ENCODE results near the gene FIGN.

Gene FIGN

GRCh38 chr2:163711699-163712098 is 24.1 kb downstream of the FIGN start:
- in situ Hi-C loops (cut with MboI; ENCODE audit: low sequenced_read_pairs): no loop called here

- in situ Hi-C loops (cut with MboI; ENCODE audit: low sequenced_read_pairs): no loop called here
Measured at GRCh38 chr2:163711258-163711657, 24.6 kb downstream of the FIGN start.

DNA sequence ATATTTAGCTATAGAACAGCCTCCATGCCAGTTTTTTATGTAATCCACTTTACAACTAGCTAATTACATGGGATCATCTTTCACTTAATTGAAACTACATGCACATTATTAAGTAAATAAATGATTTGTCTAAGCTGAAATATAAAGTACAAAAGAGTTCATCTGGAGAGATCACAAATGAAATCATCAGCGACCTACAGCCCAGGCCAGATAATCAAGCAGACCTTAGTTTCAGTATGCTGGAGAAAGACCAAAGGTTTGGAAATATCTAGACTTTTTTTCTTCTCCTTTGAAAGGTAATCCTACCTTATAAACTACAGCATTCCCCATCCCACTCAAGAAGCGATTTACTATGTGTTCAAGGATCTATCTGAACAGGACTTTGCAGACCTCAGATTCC is 26.5 kb downstream of the FIGN start:
- in situ Hi-C loops (cut with MboI; ENCODE audit: low sequenced_read_pairs): no loop called here

- in situ Hi-C loops (cut with MboI; ENCODE audit: low sequenced_read_pairs): no loop called here
Measured at GRCh38 chr2:163708265-163708664, 27.5 kb downstream of the FIGN start.

- in situ Hi-C loops (cut with MboI; ENCODE audit: low sequenced_read_pairs): no loop called here
Measured at GRCh38 chr2:163703386-163703785, 32.4 kb downstream of the FIGN start.

DNA sequence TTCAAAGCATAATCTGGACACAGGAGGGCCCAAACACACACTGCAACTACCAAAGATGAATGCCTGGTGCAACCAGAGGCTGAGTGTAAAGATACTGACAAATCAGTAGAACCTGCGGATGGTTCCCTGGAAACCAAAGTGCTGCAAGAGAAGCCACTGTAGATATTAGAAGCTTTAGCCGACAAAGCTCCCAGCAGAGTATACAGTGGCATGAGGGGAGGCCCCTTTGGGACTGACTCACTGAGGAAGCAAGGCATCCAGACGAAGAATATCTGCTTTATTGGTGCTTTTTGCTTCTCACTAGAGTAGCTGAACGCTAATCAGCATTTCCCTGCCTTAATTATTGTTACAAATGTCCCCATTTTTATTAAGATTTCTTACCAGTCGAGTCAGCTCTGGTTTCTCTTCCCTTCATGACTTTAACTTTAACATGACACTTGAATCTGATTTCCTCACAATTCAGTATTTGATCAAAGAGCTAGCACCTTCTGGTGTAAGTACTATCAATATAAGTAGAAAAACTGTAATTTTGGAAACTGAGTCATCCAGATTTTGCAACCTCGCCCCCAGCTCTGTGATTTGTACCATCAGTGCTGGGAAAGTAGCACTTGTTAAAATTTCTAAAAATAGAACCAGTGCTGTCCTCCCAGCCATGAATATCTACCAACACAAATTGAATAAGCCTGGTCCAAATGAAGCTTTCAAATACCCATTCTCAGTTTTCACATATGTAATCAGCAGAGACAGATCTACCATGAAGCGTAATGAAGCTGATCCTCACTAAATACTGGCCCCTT is 34.2 kb downstream of the FIGN start:
- in situ Hi-C loops (cut with MboI; ENCODE audit: low sequenced_read_pairs): no loop called here

- in situ Hi-C loops (cut with MboI; ENCODE audit: low sequenced_read_pairs): no loop called here
Measured at GRCh38 chr2:163698857-163699256, 37.0 kb downstream of the FIGN start.

- in situ Hi-C loops (cut with MboI; ENCODE audit: low sequenced_read_pairs): no loop called here
Measured at GRCh38 chr2:163697846-163698637, 37.8 kb downstream of the FIGN start.

GRCh38 chr2:163697429-163697828 is 38.4 kb downstream of the FIGN start:
- in situ Hi-C loops (cut with MboI; ENCODE audit: low sequenced_read_pairs): no loop called here

GRCh38 chr2:163693484-163693883 is 42.3 kb downstream of the FIGN start:
- in situ Hi-C loops (cut with MboI; ENCODE audit: low sequenced_read_pairs): no loop called here

DNA sequence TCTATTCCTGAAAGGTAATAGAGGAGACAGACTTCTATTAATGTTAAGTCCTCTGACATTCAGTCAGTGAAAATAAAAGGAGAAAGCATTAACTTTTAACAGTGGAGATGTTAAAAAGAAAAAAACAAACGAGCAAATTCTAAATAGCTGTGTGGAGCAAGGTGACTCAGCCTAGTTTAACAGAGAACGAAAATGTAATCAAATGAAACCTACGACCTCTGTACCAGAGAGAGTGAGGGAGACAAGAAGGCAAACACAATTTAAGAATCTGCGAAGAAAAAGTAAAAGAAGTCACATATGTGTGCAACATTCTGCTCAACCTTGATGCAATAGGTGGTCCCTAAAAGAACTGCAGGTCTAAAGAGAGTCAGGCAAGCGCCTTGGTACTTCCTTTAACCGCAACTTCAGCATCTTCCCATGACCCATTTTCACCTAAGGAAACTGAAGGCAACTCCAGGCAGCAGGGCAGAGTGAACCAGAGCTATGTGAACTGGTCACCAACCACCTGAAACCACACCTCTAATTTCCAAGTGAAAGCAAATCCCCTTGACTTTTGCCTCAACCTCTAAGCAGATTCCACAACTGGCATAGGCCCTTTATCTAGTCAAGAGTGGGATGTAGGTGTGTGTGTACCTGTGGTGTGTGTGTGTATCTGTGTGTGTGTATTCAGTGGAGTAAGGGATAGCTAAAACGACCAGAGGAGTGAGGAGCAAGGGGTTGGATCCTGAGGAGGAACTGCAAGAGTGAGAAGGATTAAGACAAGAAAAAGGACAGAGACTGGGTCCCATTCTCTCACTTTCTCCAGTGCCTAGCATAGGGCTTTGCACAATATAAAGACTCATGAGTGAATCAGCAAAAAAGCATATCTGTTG is 43.0 kb downstream of the FIGN start:
- in situ Hi-C loops (cut with MboI; ENCODE audit: low sequenced_read_pairs): no loop called here

GRCh38 chr2:163692081-163692480 is 43.7 kb downstream of the FIGN start:
- in situ Hi-C loops (cut with MboI; ENCODE audit: low sequenced_read_pairs): no loop called here

DNA sequence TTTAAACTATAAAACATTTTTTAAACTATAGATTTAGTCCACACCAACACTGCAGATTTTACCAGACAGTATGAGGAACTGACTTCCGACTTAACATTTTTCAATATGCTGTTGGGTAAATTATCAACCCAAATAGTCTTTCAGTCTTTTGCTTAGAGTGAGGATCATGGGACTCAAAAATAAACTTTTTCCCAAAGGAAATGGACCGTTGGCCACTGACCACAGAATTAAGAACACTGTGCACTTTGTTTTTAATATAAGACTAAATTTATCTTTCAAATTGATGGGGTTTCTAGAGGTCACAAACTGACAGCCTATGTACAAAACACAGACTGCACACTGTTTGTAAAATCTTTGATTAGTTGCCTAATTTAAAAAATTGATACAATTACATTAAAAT is 44.9 kb downstream of the FIGN start:
- in situ Hi-C loops (cut with MboI; ENCODE audit: low sequenced_read_pairs): no loop called here

DNA sequence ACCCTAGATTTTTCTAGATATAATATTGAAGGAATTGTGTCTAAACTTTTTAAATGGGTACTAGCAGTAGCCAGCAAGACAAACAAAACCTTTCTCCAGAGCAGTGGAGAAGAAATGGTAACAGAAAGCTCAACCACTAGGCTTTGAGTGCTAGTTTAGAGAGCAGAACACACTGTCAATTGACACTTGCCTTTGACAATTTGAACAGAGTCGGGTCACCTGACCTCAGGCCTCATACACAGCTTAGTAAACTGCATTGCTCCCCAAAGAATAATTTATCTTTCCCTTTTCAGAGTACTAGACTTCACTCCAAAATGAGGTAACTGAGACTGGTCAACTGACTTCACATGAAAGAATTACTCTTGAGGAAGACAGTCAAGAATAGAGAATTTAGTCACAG is 48.6 kb downstream of the FIGN start:
- in situ Hi-C loops (cut with MboI; ENCODE audit: low sequenced_read_pairs): no loop called here

- in situ Hi-C loops (cut with MboI; ENCODE audit: low sequenced_read_pairs): no loop called here
Measured at GRCh38 chr2:163686289-163686688, 49.5 kb downstream of the FIGN start.

GRCh38 chr2:163682695-163683094 is 53.1 kb downstream of the FIGN start:
- in situ Hi-C loops (cut with MboI; ENCODE audit: low sequenced_read_pairs): no loop called here

DNA sequence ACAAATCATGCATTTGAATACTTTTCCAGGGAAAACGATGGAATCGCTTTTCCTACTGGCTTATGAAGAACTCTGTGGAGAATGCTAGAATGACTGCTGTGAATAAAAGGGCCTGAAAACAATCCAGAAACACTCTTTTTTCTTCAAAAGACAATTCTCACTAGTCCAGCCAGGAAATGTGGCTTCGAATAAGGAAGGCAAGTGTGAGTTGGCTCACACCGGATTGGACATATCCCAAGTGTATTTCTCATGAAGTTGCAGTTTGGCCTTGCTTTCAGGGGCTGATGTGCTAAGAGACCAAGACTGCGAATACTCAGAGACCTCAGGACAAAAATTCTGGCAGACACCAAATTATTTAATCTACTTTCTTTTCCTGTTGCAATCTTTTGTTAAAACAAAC is 54.1 kb downstream of the FIGN start:
- in situ Hi-C loops (cut with MboI; ENCODE audit: low sequenced_read_pairs): no loop called here

- in situ Hi-C loops (cut with MboI; ENCODE audit: low sequenced_read_pairs): no loop called here
Measured at GRCh38 chr2:163675388-163675787, 60.4 kb downstream of the FIGN start.

GRCh38 chr2:163673522-163673921 is 62.3 kb downstream of the FIGN start:
- in situ Hi-C loops (cut with MboI; ENCODE audit: low sequenced_read_pairs): no loop called here

DNA sequence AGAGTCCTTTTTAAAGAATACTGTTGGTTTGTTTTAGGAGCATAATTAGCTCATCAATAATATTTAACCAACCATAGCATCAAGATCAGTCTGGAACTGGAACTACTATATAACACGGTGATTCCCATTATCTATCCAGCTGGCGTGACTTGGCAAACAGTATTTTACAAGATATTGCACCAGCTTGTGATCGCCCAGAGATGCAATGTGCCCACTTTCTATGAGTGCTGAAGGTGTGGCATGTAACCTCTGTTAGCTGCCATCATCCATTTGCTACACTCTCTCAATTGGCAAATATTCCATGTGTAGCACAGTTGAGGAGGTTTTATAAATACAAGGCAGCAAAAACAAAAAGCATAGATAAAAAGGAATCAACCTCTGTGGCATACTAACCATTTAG is 64.9 kb downstream of the FIGN start:
- in situ Hi-C loops (cut with MboI; ENCODE audit: low sequenced_read_pairs): no loop called here

GRCh38 chr2:163669506-163669905 is 66.3 kb downstream of the FIGN start:
- in situ Hi-C loops (cut with MboI; ENCODE audit: low sequenced_read_pairs): no loop called here
